ENCODE results near the gene TIGD6. TPM values are rescaled to one million over a fixed set of nuclear protein-coding genes. Genes with fewer than 3 reads are reported as not detected.
A peak's percentile ranks its signal among the peaks of the same experiment; 100 is the strongest.

TIGD6 gene
- total RNA-seq, 2 experiments from 2014 or later, result 2.5 to 2.6 TPM

DNA sequence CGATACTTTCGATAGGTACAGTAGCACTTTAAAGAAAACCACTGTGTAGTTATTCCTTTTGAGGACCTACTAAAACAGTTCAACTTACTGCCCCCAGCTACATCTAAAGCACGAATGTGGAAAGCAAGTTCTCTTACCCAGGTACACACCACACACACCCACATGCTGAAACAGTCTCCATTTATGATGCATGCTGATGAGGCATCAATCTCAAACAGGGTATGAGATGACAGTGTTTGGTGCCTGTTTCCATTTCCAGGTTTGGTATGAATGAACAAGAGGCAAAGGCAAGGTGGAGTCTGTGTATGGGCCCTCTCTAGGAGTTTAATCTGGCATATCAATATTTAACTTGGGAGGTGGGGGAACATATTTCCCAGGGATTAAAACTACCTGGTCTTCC lies 14.0 kb upstream of the TIGD6 start:
- peaks cover 13% of the 10 kb centered on the region for H3K4me1 Mint-ChIP-seq (ENCODE audit: low read depth)
- intact Hi-C loops (cut with micrococcal nuclease), result no loop called here
- POLR2A ChIA-PET, result interaction anchor here (1.0 kb wide), 1 partner anchor 14 kb away, joined by 3 read pairs; the partner anchor contains the start of genes HMGXB3 and TIGD6
- H3K9me3 Mint-ChIP-seq, result peaks cover 7% of the 10 kb centered on the region
- no peak overlapping the region for H3K4me3 Mint-ChIP-seq
- H3K27me3 Mint-ChIP-seq, result no peaks in the 10 kb centered on the region
- peak overlapping the region; percentile 33 for H3K27ac Mint-ChIP-seq
- peaks cover 82% of the 10 kb centered on the region for H3K36me3 Mint-ChIP-seq
- CTCF ChIA-PET, result interaction anchor here (1.3 to 1.8 kb wide), 2 partner anchors 10 to 162 kb away, joined by 3 to 6 read pairs; no protein-coding TSS in a partner anchor
- DNase-seq, result peak; percentile 30

DNA sequence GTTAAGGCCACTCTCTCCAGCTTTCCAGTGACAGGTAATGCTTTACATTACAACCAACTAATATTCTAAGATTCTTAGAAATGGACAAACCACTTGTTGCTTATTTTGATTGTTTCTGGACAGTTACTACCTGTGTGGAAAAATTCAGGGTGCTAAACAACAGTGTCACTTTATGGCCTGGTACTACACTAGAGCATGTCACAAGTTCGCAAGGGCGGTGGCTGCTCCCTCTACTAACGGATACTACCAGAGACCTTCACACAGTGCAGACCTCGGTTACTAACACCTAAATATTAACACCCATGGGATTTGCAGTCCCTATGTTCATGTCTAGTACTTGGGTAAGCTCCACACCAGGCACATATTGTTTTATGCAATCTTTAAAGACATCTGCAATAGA lies 13.5 kb upstream of the TIGD6 start:
- Mint-ChIP-seq H3K27me3 (no peaks in the 10 kb centered on the region), H3K4me3 (no peak overlapping the region), H3K27ac (no peak overlapping the region), H3K4me1 (ENCODE audit: low read depth) (peaks cover 15% of the 10 kb centered on the region), H3K9me3 (peaks cover 7% of the 10 kb centered on the region), H3K36me3 (peaks cover 79% of the 10 kb centered on the region)
- DNase-seq, result no peak
- intact Hi-C loops (cut with micrococcal nuclease), result no loop called here
- ChIA-PET CTCF (interaction anchor here (1.3 to 1.8 kb wide), 2 partner anchors 9 to 162 kb away, joined by 3 to 6 read pairs; no protein-coding TSS in a partner anchor), POLR2A (interaction anchor here (1.0 kb wide), 1 partner anchor 14 kb away, joined by 3 read pairs; the partner anchor contains the start of genes HMGXB3 and TIGD6)

DNA sequence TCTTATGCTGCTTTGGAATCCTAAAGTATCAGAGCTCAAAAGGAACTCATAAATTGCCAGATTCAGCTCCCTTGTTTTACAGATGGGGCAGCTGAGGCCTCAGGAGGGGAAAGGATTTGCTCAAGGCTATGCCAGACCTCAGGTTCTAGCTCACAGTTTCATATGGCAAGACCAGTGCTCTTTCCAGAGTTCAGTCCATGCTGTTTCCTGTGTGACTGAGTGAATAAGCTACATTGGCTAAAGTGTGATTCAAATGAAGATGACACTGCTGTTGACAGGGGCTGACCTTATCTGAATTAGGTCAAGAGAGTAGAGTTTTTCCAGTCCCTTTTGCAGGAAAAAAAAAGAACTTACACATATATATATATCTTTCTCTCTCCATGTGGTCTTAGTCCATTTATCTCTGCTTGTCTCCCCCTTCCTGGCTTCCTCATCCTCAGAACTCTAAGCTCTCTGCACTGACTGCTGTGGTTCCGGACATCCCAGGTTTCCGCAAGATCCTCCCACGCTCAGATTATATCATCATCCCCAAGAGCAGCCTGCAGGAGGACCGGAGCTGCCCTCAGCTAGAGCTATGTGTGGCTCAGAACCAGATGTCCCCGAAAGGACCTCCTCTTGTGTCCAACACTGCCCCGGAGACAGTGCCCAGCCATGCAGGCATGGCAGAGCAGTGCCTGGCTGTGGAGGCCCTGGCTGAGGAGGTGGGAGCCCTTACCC lies 9.4 kb upstream of the TIGD6 start:
- no peak for DNase-seq
- H3K4me3 Mint-ChIP-seq, result no peak overlapping the region
- H3K36me3 Mint-ChIP-seq, result peaks cover 60% of the 10 kb centered on the region
- POLR2A ChIA-PET, result interaction anchor here (0.7 kb wide), 1 partner anchor 9 kb away, joined by 3 read pairs; the partner anchor contains the start of genes HMGXB3 and TIGD6
- H3K9me3 Mint-ChIP-seq, result no peaks in the 10 kb centered on the region
- CTCF ChIA-PET, result interaction anchor here (0.9 to 2.3 kb wide), 2 partner anchors 10 to 19 kb away, joined by 3 to 7 read pairs; partner anchors contain the start of gene TIGD6
- H3K27me3 Mint-ChIP-seq, result no peaks in the 10 kb centered on the region
- intact Hi-C loops (cut with micrococcal nuclease), result no loop called here
- H3K27ac Mint-ChIP-seq, result peak overlapping the region; percentile 51
- H3K4me1 Mint-ChIP-seq (ENCODE audit: low read depth), result peaks cover 21% of the 10 kb centered on the region

DNA sequence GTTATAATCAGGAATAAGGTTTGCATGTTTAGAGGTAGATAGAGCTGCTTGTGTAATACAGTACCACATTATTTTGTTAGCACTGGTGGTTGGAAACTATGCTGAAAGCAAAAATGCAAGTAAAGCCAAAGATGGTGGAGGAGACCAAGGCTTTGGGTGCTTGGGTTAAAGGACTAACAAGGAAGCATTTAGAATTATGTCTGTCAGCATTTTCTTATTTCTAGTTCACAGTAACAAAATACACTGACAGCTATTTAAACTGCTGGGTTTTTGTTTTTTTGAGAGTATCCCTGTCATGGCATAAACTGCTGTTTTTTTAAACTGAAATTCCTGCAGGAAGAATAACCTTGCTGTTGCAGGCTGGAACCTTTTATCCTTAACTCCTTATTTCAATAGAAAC lies 6.6 kb upstream of the TIGD6 start:
- Mint-ChIP-seq H3K27me3 (no peaks in the 10 kb centered on the region), H3K4me1 (ENCODE audit: low read depth) (peaks cover 31% of the 10 kb centered on the region), H3K4me3 (no peak overlapping the region), H3K27ac (no peak overlapping the region), H3K9me3 (no peaks in the 10 kb centered on the region), H3K36me3 (peaks cover 42% of the 10 kb centered on the region)
- ChIA-PET CTCF (interaction anchor here (0.9 to 4.5 kb wide), 3 partner anchors 13 to 17 kb away, joined by 3 to 21 read pairs (median 7); no protein-coding TSS in a partner anchor), POLR2A (no interaction called here)
- intact Hi-C loops (cut with micrococcal nuclease), result no loop called here
- no peak for DNase-seq

DNA sequence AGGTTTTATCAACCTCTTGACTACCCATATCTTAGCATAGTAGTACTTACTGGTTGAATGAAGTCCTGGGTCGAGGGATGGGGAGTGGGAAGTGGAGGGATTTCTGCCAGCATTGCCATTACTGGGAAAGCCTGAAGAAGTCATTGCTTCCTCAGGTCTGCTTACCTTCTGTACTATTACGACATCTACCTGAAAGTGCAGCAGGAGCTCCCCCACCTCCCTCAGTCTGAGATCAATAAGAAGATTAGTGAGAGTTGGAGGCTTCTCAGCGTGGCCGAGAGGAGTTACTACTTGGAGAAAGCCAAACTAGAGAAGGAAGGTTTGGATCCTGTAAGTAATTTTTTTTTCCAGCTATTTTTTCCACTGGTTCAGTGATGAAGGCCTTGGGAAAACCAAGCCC lies 5.9 kb upstream of the TIGD6 start:
- Mint-ChIP-seq H3K36me3 (peaks cover 41% of the 10 kb centered on the region), H3K9me3 (no peaks in the 10 kb centered on the region), H3K4me1 (ENCODE audit: low read depth) (peaks cover 37% of the 10 kb centered on the region), H3K27ac (no peak overlapping the region), H3K4me3 (no peak overlapping the region), H3K27me3 (no peaks in the 10 kb centered on the region)
- intact Hi-C loops (cut with micrococcal nuclease), result no loop called here
- no peak for DNase-seq
- CTCF ChIA-PET, result interaction anchor here (0.7 to 4.5 kb wide), 5 partner anchors 12 to 172 kb away, joined by 3 to 21 read pairs (median 6); no protein-coding TSS in a partner anchor
- POLR2A ChIA-PET, result no interaction called here

DNA sequence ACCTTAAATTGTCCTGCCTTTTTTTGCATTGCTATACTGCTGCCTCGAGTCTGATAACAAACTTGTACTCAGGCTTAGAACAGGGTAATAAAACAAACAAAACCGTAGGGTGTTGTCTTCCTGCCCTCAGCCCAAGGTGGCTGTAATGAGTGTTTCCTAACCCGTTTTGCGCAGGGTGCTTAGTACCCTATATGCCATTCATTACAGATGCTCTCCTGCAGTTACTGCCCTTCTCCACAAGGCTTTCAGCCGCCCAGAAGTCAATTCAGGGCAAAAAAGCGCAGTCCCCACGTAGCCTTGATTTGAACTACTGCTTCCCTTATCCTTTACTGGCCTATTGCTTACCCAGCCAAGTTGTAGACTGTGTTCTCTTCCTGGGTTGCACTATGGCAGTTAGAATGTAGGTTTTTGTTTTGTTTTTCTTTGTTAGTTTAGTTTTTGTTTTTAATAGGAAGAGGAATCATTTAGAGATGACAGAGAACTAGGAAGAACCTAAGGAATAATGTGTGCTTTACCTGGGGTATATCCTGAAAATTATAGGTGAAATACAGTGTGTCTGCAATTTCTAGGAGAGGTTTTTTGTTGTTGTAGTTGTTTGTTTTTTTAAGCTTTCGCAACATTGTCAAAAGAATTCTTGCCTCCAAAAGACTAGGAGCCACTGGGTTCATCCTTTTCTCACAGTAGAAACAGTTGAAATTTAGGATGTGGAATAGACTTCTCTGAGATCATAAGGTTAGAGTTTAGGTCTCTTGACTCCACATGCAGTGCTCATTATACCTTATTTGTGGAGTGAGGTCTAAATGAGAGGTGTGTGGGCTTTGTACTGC lies 1.4 kb upstream of the TIGD6 start:
- ChIA-PET POLR2A (interaction anchor here (1.1 to 1.9 kb wide), 2 partner anchors 42 kb away, joined by 4 to 21 read pairs; partner anchors contain the start of gene SLC26A2), CTCF (interaction anchor here (0.9 to 3.0 kb wide), 3 partner anchors 11 to 272 kb away, joined by 3 to 13 read pairs (median 4); partner anchors contain the start of genes PPARGC1B and SLC26A2)
- Mint-ChIP-seq H3K4me3 (peak overlapping the region; percentile 86), H3K9me3 (no peaks in the 10 kb centered on the region), H3K4me1 (ENCODE audit: low read depth) (peaks cover 43% of the 10 kb centered on the region), H3K27ac (peak overlapping the region; percentile 91), H3K27me3 (no peaks in the 10 kb centered on the region), H3K36me3 (peaks cover 18% of the 10 kb centered on the region)
- DNase-seq, result peak; percentile 77
- intact Hi-C loops (cut with micrococcal nuclease), result loop anchor here (2.0 to 5.0 kb wide), 7 partner anchors 65 to 657 kb away; partner anchors contain the start of genes CD74, CSNK1A1, GRPEL2 and PPARGC1B

DNA sequence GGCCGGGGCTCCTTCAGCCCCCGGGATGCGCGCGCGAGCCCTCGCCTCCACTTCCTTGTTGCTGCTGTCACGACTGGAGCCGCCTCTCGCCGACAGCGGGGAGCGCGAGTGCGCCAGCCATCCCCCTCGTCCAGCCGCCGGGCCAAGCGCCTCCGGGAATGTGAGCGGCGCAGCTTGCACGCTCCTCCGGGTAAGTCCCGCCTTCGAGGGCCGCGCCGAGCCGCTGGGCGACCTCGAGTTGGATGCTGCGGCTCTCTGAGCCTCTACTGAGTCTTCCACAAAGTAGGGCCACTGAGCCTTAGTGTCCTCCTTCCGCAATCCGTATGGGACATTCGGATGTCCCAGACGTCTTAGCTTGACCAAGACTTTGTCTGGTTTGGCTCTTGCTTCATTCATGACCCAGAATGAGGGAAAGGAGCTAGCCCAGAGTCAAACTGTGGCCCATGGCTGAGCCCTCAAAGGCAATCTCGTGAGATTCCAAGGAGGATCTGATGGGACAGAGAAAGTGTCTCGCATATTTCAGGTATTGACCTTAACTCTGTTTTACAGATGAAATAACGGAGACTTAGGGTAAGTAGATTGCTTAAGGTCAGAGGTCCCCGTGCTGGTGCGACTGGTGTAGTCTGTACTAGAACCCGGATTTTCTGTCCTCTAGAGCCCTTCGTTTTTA lies 671 bp upstream of the TIGD6 start:
- Mint-ChIP-seq H3K9me3 (no peaks in the 10 kb centered on the region), H3K4me3 (peak overlapping the region; percentile 86), H3K27ac (peak overlapping the region; percentile 91), H3K36me3 (peaks cover 14% of the 10 kb centered on the region), H3K4me1 (ENCODE audit: low read depth) (peaks cover 39% of the 10 kb centered on the region), H3K27me3 (no peaks in the 10 kb centered on the region)
- ChIA-PET POLR2A (interaction anchor here (0.9 to 1.9 kb wide), 6 partner anchors 9 to 269 kb away, joined by 3 to 21 read pairs (median 4); partner anchors contain the start of gene SLC26A2), CTCF (interaction anchor here (1.5 to 3.0 kb wide), 5 partner anchors 10 to 271 kb away, joined by 4 to 24 read pairs (median 13); partner anchors contain the start of genes PPARGC1B and SLC26A2)
- intact Hi-C loops (cut with micrococcal nuclease), result loop anchor here (1.0 to 5.0 kb wide), 8 partner anchors 41 to 656 kb away; partner anchors contain the start of genes CD74, CSNK1A1, GRPEL2 and PPARGC1B
- DNase-seq, result peak; percentile 64

DNA sequence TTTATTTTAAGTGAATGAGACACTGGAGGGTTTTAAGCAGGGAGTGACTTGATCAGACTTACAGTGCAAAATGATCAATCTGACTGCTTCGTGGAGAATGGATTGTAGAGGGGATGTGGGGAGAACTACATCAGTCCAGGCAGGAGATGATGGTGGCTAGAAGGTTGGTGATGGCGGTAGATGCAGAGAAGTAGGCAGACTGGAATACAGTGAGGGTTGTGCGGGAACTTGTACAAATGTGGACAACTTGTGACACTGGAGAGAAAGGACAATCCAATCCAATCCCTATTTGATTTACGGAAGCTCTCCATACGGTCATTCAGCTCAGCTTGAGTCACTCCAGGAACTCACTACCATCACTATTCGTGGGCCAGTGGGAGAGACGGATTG lies 593 bp downstream of the TIGD6 start:
- Mint-ChIP-seq H3K4me1 (ENCODE audit: low read depth) (peaks cover 39% of the 10 kb centered on the region), H3K4me3 (peak overlapping the region; percentile 86), H3K36me3 (peaks cover 18% of the 10 kb centered on the region), H3K27ac (peak overlapping the region; percentile 93), H3K27me3 (no peaks in the 10 kb centered on the region), H3K9me3 (no peaks in the 10 kb centered on the region)
- POLR2A ChIA-PET, result interaction anchor here (0.6 to 1.9 kb wide), 6 partner anchors 10 to 400 kb away, joined by 3 to 21 read pairs (median 3); partner anchors contain the start of gene SLC26A2
- intact Hi-C loops (cut with micrococcal nuclease), result loop anchor here (1.0 to 5.0 kb wide), 8 partner anchors 40 to 655 kb away; partner anchors contain the start of genes CD74, CSNK1A1, GRPEL2 and PPARGC1B
- CTCF ChIA-PET, result interaction anchor here (0.6 to 3.0 kb wide), 5 partner anchors 9 to 166 kb away, joined by 3 to 24 read pairs (median 13); partner anchors contain the start of gene SLC26A2
- no peak for DNase-seq

DNA sequence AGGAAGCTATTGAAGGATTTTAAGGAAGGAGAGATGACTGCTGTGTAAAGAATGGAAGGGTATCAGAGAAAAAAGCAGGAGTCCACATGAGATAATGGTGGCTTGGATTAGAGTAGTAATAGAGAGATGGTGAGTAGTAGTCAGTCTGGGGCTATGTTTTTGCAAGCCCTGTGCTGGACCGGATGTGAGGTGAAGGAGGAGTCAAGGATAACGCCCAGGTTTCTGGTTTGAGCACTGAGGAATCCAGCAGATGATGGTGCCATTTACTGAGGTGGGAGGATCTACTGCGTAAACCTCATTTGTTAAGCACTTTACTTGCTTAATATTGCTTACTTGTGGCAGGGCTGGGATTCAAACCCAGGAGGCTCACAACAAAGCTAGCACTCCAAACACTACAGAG lies 1.1 kb downstream of the TIGD6 start:
- peaks cover 39% of the 10 kb centered on the region for H3K4me1 Mint-ChIP-seq (ENCODE audit: low read depth)
- peak overlapping the region; percentile 86 for H3K4me3 Mint-ChIP-seq
- ChIA-PET POLR2A (interaction anchor here (0.6 kb wide), 2 partner anchors 38 to 399 kb away, joined by 3 read pairs; no protein-coding TSS in a partner anchor), CTCF (interaction anchor here (2.5 to 3.0 kb wide), 4 partner anchors 8 to 166 kb away, joined by 12 to 24 read pairs (median 14); partner anchors contain the start of gene SLC26A2)
- DNase-seq, result no peak
- no peaks in the 10 kb centered on the region for H3K9me3 Mint-ChIP-seq
- no peaks in the 10 kb centered on the region for H3K27me3 Mint-ChIP-seq
- H3K27ac Mint-ChIP-seq, result peak overlapping the region; percentile 93
- intact Hi-C loops (cut with micrococcal nuclease), result no loop called here
- peaks cover 14% of the 10 kb centered on the region for H3K36me3 Mint-ChIP-seq

DNA sequence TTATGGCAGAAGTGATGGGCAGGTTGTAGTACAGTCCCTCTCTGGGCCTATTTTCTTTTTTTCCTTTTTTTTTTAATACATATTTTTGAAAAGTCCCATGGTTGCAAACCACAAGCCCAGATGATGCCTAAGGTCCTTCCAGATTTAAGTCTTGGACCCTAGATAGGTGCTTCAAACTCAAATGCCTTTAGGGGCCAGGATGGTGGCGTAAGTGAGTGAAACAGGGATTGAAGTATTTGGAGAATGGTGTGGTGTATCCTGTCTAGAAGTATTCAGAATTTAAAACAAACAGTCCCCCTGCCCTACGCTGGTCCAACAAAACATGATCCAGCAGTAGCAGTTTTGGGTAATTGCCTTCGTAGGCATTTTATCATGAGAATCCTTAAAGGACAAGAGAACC lies 2.2 kb downstream of the TIGD6 start:
- no peak overlapping the region for H3K27ac Mint-ChIP-seq
- CTCF ChIA-PET, result interaction anchor here (1.4 to 2.7 kb wide), 2 partner anchors 7 to 160 kb away, joined by 3 to 24 read pairs; no protein-coding TSS in a partner anchor

More for the DNA sequence above, 2.2 kb downstream of the TIGD6 start:
- Mint-ChIP-seq H3K9me3 (no peaks in the 10 kb centered on the region), H3K4me1 (ENCODE audit: low read depth) (peaks cover 32% of the 10 kb centered on the region), H3K36me3 (peaks cover 11% of the 10 kb centered on the region), H3K27me3 (no peaks in the 10 kb centered on the region), H3K4me3 (no peak overlapping the region)
- POLR2A ChIA-PET, result no interaction called here
- no peak for DNase-seq
- intact Hi-C loops (cut with micrococcal nuclease), result no loop called here
